Activated CD4-positive, alpha-beta T cell treated with anti-CD3 and anti-CD28 coated beads for 24 hours (primary cell): Measurements from ENCODE around the gene SPAG16.
"Not testable (repeated sequence)": the region's sequence is repeated elsewhere in the genome, so short reads cannot be mapped to it uniquely, and the experiment has no call there.

Source experiments
- DNase-seq, 2 donors: peaks; one replicate each; pipeline ENCODE4 v3.0.0-alpha.2; 2020; ENCODE audit warnings: low read depth in 2 of 2

Gene SPAG16

GRCh38 chr2:213691351-213691750 is 407.1 kb downstream of the SPAG16 start:
- DNase-seq, result no peak

GRCh38 chr2:213696442-213696841 is 412.2 kb downstream of the SPAG16 start:
- DNase-seq, result no peak

- not testable (repeated sequence) for DNase-seq
Measured at GRCh38 chr2:213701365-213701764, 417.1 kb downstream of the SPAG16 start.

- no peak for DNase-seq
Measured at GRCh38 chr2:213703406-213704098, 419.3 kb downstream of the SPAG16 start.

- DNase-seq, result no peak
Measured at GRCh38 chr2:213710164-213710563, 425.9 kb downstream of the SPAG16 start.

GRCh38 chr2:213718411-213718810 is 434.1 kb downstream of the SPAG16 start:
- not testable (repeated sequence) for DNase-seq

- no peak for DNase-seq
Measured at GRCh38 chr2:213722565-213722964, 438.3 kb downstream of the SPAG16 start.

GRCh38 chr2:213723041-213723560 is 438.8 kb downstream of the SPAG16 start:
- DNase-seq, result no peak

- no peak for DNase-seq
Measured at GRCh38 chr2:213723707-213724106, 439.4 kb downstream of the SPAG16 start.

GRCh38 chr2:213726101-213726500 is 441.8 kb downstream of the SPAG16 start:
- DNase-seq, result no peak

- DNase-seq, result no peak
Measured at GRCh38 chr2:213733893-213734292, 449.6 kb downstream of the SPAG16 start.

- no peak for DNase-seq
Measured at GRCh38 chr2:213740453-213740852, 456.2 kb downstream of the SPAG16 start.

GRCh38 chr2:213751446-213751845 is 467.2 kb downstream of the SPAG16 start:
- DNase-seq, result no peak

- DNase-seq, result no peak
Measured at GRCh38 chr2:213752575-213752974, 468.3 kb downstream of the SPAG16 start.

GRCh38 chr2:213757525-213757924 is 473.3 kb downstream of the SPAG16 start:
- DNase-seq, result no peak

GRCh38 chr2:213763354-213763753 is 479.1 kb downstream of the SPAG16 start:
- no peak for DNase-seq

- no peak for DNase-seq
Measured at GRCh38 chr2:213763963-213764362, 479.7 kb downstream of the SPAG16 start.

GRCh38 chr2:213764849-213765248 is 480.6 kb downstream of the SPAG16 start:
- DNase-seq, result no peak

GRCh38 chr2:213766062-213766461 is 481.8 kb downstream of the SPAG16 start:
- DNase-seq, result no peak

GRCh38 chr2:213766465-213766901 is 482.2 kb downstream of the SPAG16 start:
- no peak for DNase-seq

- no peak for DNase-seq
Measured at GRCh38 chr2:213787869-213788268, 503.6 kb downstream of the SPAG16 start.

GRCh38 chr2:213789940-213790339 is 505.7 kb downstream of the SPAG16 start:
- no peak for DNase-seq

- DNase-seq, result no peak
Measured at GRCh38 chr2:213792045-213792444, 507.8 kb downstream of the SPAG16 start.
